ENCODE results near the gene LARP6.

DNA sequence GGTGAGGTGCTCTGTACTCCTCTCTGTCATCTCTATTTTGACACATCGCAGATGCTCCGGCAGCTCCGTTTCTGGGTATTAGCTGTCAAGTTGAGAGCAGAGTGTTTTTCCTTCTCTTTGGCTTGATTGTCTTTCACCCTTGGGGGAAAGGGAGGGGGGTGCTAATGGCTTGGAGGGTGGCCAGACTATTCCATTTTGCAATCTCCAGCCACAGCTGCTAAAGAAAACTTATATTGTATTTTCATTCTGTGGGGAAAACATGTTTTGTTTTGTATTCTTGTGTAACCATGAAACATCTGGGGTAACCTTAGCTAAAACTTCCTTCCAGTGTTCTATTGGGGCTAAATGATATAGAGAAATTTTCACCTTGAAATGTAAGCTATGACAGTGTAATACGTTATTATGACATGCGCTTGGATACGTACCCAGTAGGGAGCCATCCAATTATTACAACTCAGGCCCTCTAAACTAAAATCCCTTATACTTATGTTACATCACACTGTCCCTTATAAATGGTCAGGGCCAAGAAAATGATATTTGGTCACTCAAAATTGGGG lies 14.0 kb upstream of the LARP6 start:
- TF ChIP-seq, protein P1, sequence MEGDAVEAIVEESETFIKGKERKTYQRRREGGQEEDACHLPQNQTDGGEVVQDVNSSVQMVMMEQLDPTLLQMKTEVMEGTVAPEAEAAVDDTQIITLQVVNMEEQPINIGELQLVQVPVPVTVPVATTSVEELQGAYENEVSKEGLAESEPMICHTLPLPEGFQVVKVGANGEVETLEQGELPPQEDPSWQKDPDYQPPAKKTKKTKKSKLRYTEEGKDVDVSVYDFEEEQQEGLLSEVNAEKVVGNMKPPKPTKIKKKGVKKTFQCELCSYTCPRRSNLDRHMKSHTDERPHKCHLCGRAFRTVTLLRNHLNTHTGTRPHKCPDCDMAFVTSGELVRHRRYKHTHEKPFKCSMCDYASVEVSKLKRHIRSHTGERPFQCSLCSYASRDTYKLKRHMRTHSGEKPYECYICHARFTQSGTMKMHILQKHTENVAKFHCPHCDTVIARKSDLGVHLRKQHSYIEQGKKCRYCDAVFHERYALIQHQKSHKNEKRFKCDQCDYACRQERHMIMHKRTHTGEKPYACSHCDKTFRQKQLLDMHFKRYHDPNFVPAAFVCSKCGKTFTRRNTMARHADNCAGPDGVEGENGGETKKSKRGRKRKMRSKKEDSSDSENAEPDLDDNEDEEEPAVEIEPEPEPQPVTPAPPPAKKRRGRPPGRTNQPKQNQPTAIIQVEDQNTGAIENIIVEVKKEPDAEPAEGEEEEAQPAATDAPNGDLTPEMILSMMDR (conservative IDR thresholded peaks at IDR 0.05; ENCODE audit: low read length): no peak
- no peak for TF ChIP-seq EZH2phosphoT487 (IDR thresholded peaks at IDR 0.05; ENCODE audit: borderline replicate concordance)

Data from Loucy (cell line).